Loucy (cell line): ENCODE results near the gene EPB42.

Source experiments
- CTCF ChIP-seq: fragments of 200-600 bp; sonication (generic); conservative IDR thresholded peaks from 2 replicates; pipeline ENCODE4 v1.5.1; 2014; ENCODE audit warnings: mild to moderate bottlenecking, antibody characterized with exemption, low read length
- EZH2phosphoT487 ChIP-seq: fragments of 200-600 bp; IDR thresholded peaks from 2 replicates; pipeline ENCODE4 v1.6.1; 2018; ENCODE audit warnings: antibody characterized with exemption, mild to moderate bottlenecking, moderate library complexity, borderline replicate concordance

GRCh38 chr15:43238671-43239131 is 17.9 kb upstream of the EPB42 start:
- no peak for TF ChIP-seq CTCF
- no peak for TF ChIP-seq EZH2phosphoT487
